Body of pancreas (tissue), 4 donors: ENCODE measurements around the gene WIF1. TPM values are rescaled to one million over a fixed set of nuclear protein-coding genes. Genes with fewer than 3 reads are reported as not detected.

Experiments
- ATAC-seq: fragments of 150-250 bp; one replicate; pipeline ENCODE4 v1.9.1; 2016
- DNase-seq, 4 donors: peaks; one replicate each; pipeline ENCODE4 v3.0.0-alpha.2; 2019
- H3K27ac ChIP-seq, 4 donors: fragments of 200-600 bp; sonication (generic); 1 replicate in 3 of 4; 2 replicates in 1 of 4; pipeline versions ENCODE4 v1.5.1 to v1.6.1; 2016 to 2019; ENCODE audit warnings: mild to moderate bottlenecking in 1 of 4, mixed read lengths in 1 of 4, moderate library complexity in 1 of 4
- H3K27me3 ChIP-seq, 2 donors: fragments of 200-600 bp; sonication (generic); one replicate each; pipeline ENCODE4 v1.6.0; 2016; ENCODE audit warnings: mild to moderate bottlenecking in 1 of 2
- H3K36me3 ChIP-seq, 2 donors: fragments of 200-600 bp; sonication (generic); replicated peaks in 1 of 2; 2 replicates each; pipeline ENCODE4 v1.5.1; 2016; ENCODE audit warnings: low read depth in 2 of 2; ENCODE audit not compliant: insufficient read depth in 1 of 2
- H3K4me1 ChIP-seq: fragments of 200-600 bp; sonication (generic); one replicate; pipeline ENCODE4 v1.6.0; 2016
- H3K4me3 ChIP-seq, 2 donors: fragments of 200-600 bp; sonication (generic); 1 replicate in 1 of 2; 2 replicates in 1 of 2; pipeline ENCODE4 v1.5.1; 2016 to 2019
- H3K9me3 ChIP-seq, 3 donors: fragments of 200-600 bp; sonication (generic); 1 replicate in 2 of 3; 2 replicates in 1 of 3; pipeline ENCODE4 v1.5.1; 2016
- POLR2A ChIP-seq, 3 donors: fragments of 450-650 bp; IDR thresholded peaks; one replicate each; pipeline ENCODE4 v1.6.1; 2016; ENCODE audit warnings: antibody characterized with exemption in 3 of 3, mild to moderate bottlenecking in 2 of 3
- WGBS, 2 donors: methylation state at CpG; one replicate each; pipeline ENCODE4 v1.1.5; 2017; 5-methylcytosine and 5-hydroxymethylcytosine counted together
- intact Hi-C: fragments of 100-400 bp; cut with DNase I; formaldehyde crosslinking; loops from one replicate; pipeline ENCODE4 v1.15.1; 2023
- total RNA-seq, 2 donors: library from RNA; depleted of rRNA; stranded (reverse); fragments of >200 nt; gene quantifications; one replicate each; pipeline ENCODE4 v1.1.0, GENCODE V29; 2016
- TF ChIP-seq, protein P1 (sequence below), 7 experiments: fragments of 450-650 bp in 4 of 7; fragments of 200-600 bp in 3 of 7; sonication (generic) in 3 of 7; IDR thresholded peaks; one replicate each; pipeline ENCODE4 v1.5.1; 2016 to 2019; ENCODE audit warnings: antibody characterized with exemption in 7 of 7

Gene WIF1
- total RNA-seq, 2 donors from 2014 or later = 0.66 to 0.78 TPM

DNA sequence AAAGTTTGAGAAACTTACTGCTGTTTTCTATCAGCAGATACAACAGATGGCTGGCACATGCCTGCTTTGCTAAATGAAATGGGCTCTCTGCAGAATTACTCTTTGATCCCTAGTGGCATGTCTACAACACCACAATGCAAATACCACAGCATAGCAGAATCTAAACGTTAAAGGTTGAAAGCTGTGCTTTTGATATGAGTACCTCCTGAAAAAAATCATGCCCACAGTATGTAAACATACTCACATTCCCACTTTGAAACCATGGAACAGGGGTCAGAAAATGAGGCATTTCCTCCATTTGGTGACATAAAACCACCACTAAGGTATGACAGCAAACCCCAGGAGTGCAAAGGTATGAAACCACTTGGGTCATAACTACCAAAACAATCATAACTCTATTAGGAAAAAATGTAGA, 7.5 kb downstream of the WIF1 start:
- Histone ChIP-seq H3K36me3 (no peaks in the 10 kb centered on the region), H3K4me1 (no peaks in the 10 kb centered on the region), H3K4me3 (no peak overlapping the region), H3K27ac (no peak overlapping the region), H3K27me3 (no peaks in the 10 kb centered on the region), H3K9me3 (no peaks in the 10 kb centered on the region)
- 7 to 13% methylated on average over 1 of the region's 1 CpG for WGBS, 2 donors
- intact Hi-C loops = no loop called here
- TF ChIP-seq, protein P1, sequence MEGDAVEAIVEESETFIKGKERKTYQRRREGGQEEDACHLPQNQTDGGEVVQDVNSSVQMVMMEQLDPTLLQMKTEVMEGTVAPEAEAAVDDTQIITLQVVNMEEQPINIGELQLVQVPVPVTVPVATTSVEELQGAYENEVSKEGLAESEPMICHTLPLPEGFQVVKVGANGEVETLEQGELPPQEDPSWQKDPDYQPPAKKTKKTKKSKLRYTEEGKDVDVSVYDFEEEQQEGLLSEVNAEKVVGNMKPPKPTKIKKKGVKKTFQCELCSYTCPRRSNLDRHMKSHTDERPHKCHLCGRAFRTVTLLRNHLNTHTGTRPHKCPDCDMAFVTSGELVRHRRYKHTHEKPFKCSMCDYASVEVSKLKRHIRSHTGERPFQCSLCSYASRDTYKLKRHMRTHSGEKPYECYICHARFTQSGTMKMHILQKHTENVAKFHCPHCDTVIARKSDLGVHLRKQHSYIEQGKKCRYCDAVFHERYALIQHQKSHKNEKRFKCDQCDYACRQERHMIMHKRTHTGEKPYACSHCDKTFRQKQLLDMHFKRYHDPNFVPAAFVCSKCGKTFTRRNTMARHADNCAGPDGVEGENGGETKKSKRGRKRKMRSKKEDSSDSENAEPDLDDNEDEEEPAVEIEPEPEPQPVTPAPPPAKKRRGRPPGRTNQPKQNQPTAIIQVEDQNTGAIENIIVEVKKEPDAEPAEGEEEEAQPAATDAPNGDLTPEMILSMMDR (IDR thresholded peaks at IDR 0.05) = no peak
- no peak for TF ChIP-seq POLR2A (IDR thresholded peaks at IDR 0.05)
- DNase-seq (no peak), ATAC-seq (no peak)

DNA sequence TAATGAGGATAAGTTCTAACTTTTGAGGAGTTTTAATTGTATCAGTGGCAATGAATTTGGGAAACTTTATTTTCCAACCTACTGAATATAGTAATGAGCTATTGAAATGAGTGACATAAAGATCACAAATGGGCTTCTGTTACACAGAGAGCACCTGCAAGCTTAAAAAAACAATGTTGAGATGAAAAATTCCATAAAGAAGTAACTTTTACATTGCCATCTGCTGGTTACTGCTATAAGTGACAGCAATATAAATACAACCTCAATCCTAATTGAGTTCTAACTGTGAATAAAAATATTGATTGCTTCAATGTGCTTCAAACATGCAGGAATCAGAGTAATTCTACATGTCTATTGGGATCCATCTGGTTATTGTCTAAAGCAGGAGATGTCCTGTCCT, 14.2 kb downstream of the WIF1 start:
- Histone ChIP-seq H3K9me3 (no peaks in the 10 kb centered on the region), H3K4me1 (no peaks in the 10 kb centered on the region), H3K27ac (no peak overlapping the region), H3K4me3 (no peak overlapping the region), H3K27me3 (no peaks in the 10 kb centered on the region), H3K36me3 (no peaks in the 10 kb centered on the region)
- intact Hi-C loops = no loop called here
- ATAC-seq = no peak
- no peak for DNase-seq
- TF ChIP-seq, protein P1 (IDR thresholded peaks at IDR 0.05) = peak in 5 of 7 experiments; percentile 32 to 46 (median 41)
- TF ChIP-seq POLR2A (IDR thresholded peaks at IDR 0.05) = no peak

DNA sequence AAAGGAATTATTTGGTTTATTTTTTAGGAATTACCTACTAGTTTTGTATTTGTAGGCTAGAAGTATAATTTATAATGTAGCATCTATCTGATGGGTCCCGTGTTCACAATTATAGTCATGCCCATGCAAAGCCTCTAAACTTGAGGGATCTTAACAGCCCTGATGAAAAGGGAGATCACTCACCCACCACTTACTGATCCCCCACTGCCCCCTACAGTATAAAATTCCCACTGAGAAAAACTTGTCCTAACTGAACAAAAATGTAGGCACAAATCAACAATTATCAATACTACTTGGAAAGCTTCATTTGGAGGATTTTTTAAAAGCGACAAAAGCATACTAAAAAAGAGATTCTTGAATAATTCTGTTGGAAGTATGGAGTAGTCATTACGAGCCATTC, 21.0 kb downstream of the WIF1 start:
- WGBS, 2 donors = 62 to 86% methylated on average over 3 of the region's 3 CpGs
- intact Hi-C loops = no loop called here
- Histone ChIP-seq H3K4me1 (no peaks in the 10 kb centered on the region), H3K27ac (no peak overlapping the region), H3K4me3 (no peak overlapping the region), H3K9me3 (no peaks in the 10 kb centered on the region), H3K36me3 (no peaks in the 10 kb centered on the region), H3K27me3 (no peaks in the 10 kb centered on the region)
- TF ChIP-seq, protein P1 (IDR thresholded peaks at IDR 0.05) = peak in 2 of 7 experiments; percentile 5 to 20
- TF ChIP-seq POLR2A (IDR thresholded peaks at IDR 0.05) = no peak
- no peak for DNase-seq
- no peak for ATAC-seq

DNA sequence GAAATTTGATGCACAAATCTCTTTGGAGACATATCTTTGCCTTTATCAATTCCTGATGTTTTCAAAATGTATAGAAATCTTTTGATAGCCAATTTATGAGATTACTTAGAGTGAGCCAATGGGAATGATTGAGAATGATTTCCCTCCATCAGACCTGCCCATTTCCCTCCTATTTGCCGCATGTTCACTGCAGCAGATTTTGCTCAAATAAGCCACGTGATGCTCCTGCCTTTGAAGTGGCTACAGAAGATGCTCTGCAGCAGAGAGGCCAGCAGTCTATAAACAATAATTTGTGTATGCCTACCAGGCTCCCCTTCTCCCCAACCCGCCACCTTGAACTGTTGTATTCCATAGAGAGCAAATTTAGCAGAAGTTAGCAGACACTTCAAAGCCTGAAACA, 21.9 kb downstream of the WIF1 start:
- no peak for DNase-seq
- no peaks in the 10 kb centered on the region for H3K27me3 ChIP-seq
- no peak for ATAC-seq
- no peak overlapping the region for H3K27ac ChIP-seq
- 77 to 85% methylated on average over 3 of the region's 3 CpGs for WGBS, 2 donors
- no peaks in the 10 kb centered on the region for H3K9me3 ChIP-seq
- intact Hi-C loops = no loop called here
- H3K4me3 ChIP-seq = no peak overlapping the region
- no peaks in the 10 kb centered on the region for H3K4me1 ChIP-seq
- no peaks in the 10 kb centered on the region for H3K36me3 ChIP-seq
- no peak for TF ChIP-seq POLR2A (IDR thresholded peaks at IDR 0.05)
- TF ChIP-seq, protein P1 (IDR thresholded peaks at IDR 0.05) = no peak

DNA sequence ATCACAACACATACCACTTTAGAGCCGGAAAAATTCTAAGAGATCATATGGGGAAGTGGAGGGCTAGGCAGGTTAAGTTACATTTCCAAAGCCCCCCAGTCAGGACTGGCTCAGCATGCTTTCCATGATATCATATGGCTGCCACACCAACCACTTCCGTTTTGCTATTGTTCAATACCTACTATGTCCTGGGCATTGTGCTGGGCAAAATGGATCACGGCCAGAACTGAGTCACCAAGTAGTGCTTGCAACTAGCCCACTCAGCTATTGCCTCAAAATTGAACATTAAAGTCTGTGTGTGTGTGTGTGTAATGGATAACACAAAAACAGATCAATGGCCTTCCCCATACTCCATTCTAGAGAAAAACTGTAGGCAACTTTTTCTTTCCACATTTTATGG, 22.7 kb downstream of the WIF1 start:
- Histone ChIP-seq H3K4me3 (no peak overlapping the region), H3K4me1 (no peaks in the 10 kb centered on the region), H3K27me3 (no peaks in the 10 kb centered on the region), H3K9me3 (no peaks in the 10 kb centered on the region), H3K36me3 (no peaks in the 10 kb centered on the region), H3K27ac (no peak overlapping the region)
- WGBS, 2 donors = 85 to 90% methylated on average over 3 of the region's 3 CpGs
- ATAC-seq (no peak), DNase-seq (no peak)
- intact Hi-C loops = no loop called here
- no peak for TF ChIP-seq POLR2A (IDR thresholded peaks at IDR 0.05)
- TF ChIP-seq, protein P1 (IDR thresholded peaks at IDR 0.05) = no peak
